ENCODE results near the gene ANKRD11.

DNA sequence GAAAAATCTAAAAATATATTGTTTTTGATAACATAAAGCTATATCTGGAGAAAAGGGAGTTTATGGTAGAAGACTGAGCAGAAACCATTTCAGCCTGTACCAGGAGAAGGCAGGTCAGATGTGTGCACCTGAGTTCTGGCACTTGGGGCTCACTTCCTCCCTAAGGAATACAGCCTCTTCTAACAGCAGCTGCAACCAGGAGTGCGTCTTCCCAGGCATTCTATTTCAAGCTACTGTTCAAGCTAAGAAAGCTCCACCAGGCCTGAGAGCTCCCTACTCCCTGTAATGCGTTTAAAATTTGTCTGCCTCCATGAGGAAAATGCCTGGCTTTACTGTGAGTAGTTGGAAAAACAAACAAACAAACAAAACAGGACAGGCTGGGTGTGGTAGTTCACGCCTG lies 176.8 kb downstream of the ANKRD11 start:
- no peak for TF ChIP-seq FOS (IDR thresholded peaks at IDR 0.05; ENCODE audit: borderline replicate concordance, insufficient read depth, low read length)
- TF ChIP-seq POLR2AphosphoS5 (IDR thresholded peaks at IDR 0.05; ENCODE audit: insufficient read depth, low read depth, low read length), result no peak
- no peak for TF ChIP-seq POLR2A (IDR thresholded peaks at IDR 0.05; ENCODE audit: low read depth, low read length)
- no peak for TF ChIP-seq CTCF (IDR thresholded peaks at IDR 0.05; ENCODE audit: extremely low read depth in 1 of 2, insufficient read depth in 1 of 2, low read depth in 1 of 2, low read length in 2 of 2)
- TF ChIP-seq EZH2 (IDR thresholded peaks at IDR 0.05; ENCODE audit: borderline replicate concordance, low read depth, low read length, severe bottlenecking), result no peak
- no peak for TF ChIP-seq MAX (IDR thresholded peaks at IDR 0.05; ENCODE audit: insufficient read depth, insufficient read length)
- TF ChIP-seq MYC (IDR thresholded peaks at IDR 0.05; ENCODE audit: low read depth, low read length), result no peak
- no peak for TF ChIP-seq GATA2 (IDR thresholded peaks at IDR 0.05; ENCODE audit: insufficient read depth, insufficient read length, low read depth, low read length)
